Nephron progenitor cell (in vitro differentiated cells): ENCODE results near the gene PAK4.

ENCODE experiments used
- DNase-seq: peaks from one replicate; pipeline ENCODE4 v3.0.0; 2021
- H3K27ac Mint-ChIP-seq: 2 replicates; pipeline ENCODE4 v1.8.0; 2021; ENCODE audit warnings: mild to moderate bottlenecking, moderate library complexity, mixed read lengths
- H3K27me3 Mint-ChIP-seq: 2 replicates; pipeline ENCODE4 v1.8.0; 2021; ENCODE audit warnings: mild to moderate bottlenecking, low read depth, mixed read lengths; ENCODE audit not compliant: poor library complexity
- H3K36me3 Mint-ChIP-seq: 2 replicates; pipeline ENCODE4 v1.8.0; 2021; ENCODE audit warnings: low read depth, mixed read lengths
- H3K4me1 Mint-ChIP-seq: 2 replicates; pipeline ENCODE4 v1.8.0; 2021; ENCODE audit warnings: mixed read lengths
- H3K4me3 Mint-ChIP-seq: 2 replicates; pipeline ENCODE4 v1.8.0; 2021; ENCODE audit warnings: mild to moderate bottlenecking, moderate library complexity, mixed read lengths
- H3K9me3 Mint-ChIP-seq: 2 replicates; pipeline ENCODE4 v1.8.0; 2021; ENCODE audit warnings: mild to moderate bottlenecking, moderate library complexity, mixed read lengths
- CTCF ChIP-seq: fragments of 200-600 bp; sonication (generic); IDR thresholded peaks from 2 replicates; pipeline ENCODE4 v1.5.0; 2021; ENCODE audit warnings: antibody characterized with exemption

The PAK4 gene

GRCh38 chr19:39082745-39083598, 42.6 kb upstream of the PAK4 start:
- Mint-ChIP-seq H3K27me3 (peaks cover 99% of the 10 kb centered on the region), H3K4me1 (peaks cover 17% of the 10 kb centered on the region), H3K4me3 (peak overlapping the region; percentile 62), H3K36me3 (no peaks in the 10 kb centered on the region), H3K9me3 (no peaks in the 10 kb centered on the region), H3K27ac (no peak overlapping the region)
- no peak for DNase-seq
- TF ChIP-seq CTCF: no peak

- TF ChIP-seq CTCF: no peak
- H3K4me3 Mint-ChIP-seq: peak overlapping the region; percentile 30
- no peak overlapping the region for H3K27ac Mint-ChIP-seq
- H3K9me3 Mint-ChIP-seq: no peaks in the 10 kb centered on the region
- peaks cover 17% of the 10 kb centered on the region for H3K4me1 Mint-ChIP-seq
- no peaks in the 10 kb centered on the region for H3K36me3 Mint-ChIP-seq
- peaks cover 100% of the 10 kb centered on the region for H3K27me3 Mint-ChIP-seq
- no peak for DNase-seq
These were observed 42.0 kb upstream of the PAK4 start for GRCh38 chr19:39083599-39083982.

- Mint-ChIP-seq H3K27ac (no peak within 1 kb of the TSS), H3K4me3 (peak within 1 kb of the TSS; percentile 74), H3K9me3 (no peaks in the 10 kb centered on the region), H3K36me3 (no peaks in the 10 kb centered on the region), H3K27me3 (peaks cover 100% of the 10 kb centered on the region), H3K4me1 (peaks cover 17% of the 10 kb centered on the region)
- peak; percentile 37 for DNase-seq
- TF ChIP-seq CTCF: no peak
These were observed 41.4 kb upstream of the PAK4 start, which contains the start of gene ACP7 for GRCh38 chr19:39083983-39084731. ACP7 (plus strand) TSS chr19:39084368; CDS start chr19:39085270, 902 bp downstream.

GRCh38 chr19:39084732-39085080, 40.9 kb upstream of the PAK4 start:
- Mint-ChIP-seq H3K4me3 (peak overlapping the region; percentile 74), H3K4me1 (peaks cover 22% of the 10 kb centered on the region), H3K36me3 (no peaks in the 10 kb centered on the region), H3K27ac (no peak overlapping the region), H3K27me3 (peaks cover 100% of the 10 kb centered on the region), H3K9me3 (no peaks in the 10 kb centered on the region)
- no peak for DNase-seq
- TF ChIP-seq CTCF: no peak

GRCh38 chr19:39085392-39085791, 40.2 kb upstream of the PAK4 start:
- Mint-ChIP-seq H3K36me3 (no peaks in the 10 kb centered on the region), H3K9me3 (no peaks in the 10 kb centered on the region), H3K27me3 (peaks cover 100% of the 10 kb centered on the region), H3K4me1 (peaks cover 22% of the 10 kb centered on the region), H3K4me3 (peak overlapping the region; percentile 39), H3K27ac (no peak overlapping the region)
- DNase-seq: no peak
- TF ChIP-seq CTCF: no peak
